GM21528 (cell line): ENCODE results near the gene TYW1B.
"Not testable (repeated sequence)": the region's sequence is repeated elsewhere in the genome, so short reads cannot be mapped to it uniquely, and the experiment has no call there.

ENCODE experiments used
- ATAC-seq: cut with Tn5 transposase; IDR thresholded peaks from one replicate; pipeline ENCODE4 v1.9.1; 2021; ENCODE audit warnings: mild to moderate bottlenecking, moderate library complexity; ENCODE audit not compliant: unreplicated experiment, low FRiP score

TYW1B gene

DNA sequence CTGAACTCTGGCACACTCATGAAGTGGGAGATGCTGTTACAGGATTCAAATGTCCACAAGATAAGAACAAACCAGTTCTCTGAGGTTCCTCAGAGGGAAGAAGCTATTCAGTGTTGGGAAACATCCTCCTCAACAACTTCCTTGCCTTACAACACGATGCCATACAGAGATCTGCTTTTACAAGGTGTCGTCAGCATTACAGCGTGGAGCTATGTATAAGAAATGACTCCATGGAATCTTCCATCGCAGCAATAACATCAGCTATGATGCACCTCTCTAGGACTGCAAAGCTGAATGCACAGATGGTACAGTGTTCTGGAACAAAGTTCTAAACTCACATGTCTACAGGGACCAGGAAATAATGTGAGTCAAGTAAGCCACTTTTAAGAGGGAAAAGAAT is 122.3 kb downstream of the TYW1B start:
- not testable (repeated sequence) for ATAC-seq

DNA sequence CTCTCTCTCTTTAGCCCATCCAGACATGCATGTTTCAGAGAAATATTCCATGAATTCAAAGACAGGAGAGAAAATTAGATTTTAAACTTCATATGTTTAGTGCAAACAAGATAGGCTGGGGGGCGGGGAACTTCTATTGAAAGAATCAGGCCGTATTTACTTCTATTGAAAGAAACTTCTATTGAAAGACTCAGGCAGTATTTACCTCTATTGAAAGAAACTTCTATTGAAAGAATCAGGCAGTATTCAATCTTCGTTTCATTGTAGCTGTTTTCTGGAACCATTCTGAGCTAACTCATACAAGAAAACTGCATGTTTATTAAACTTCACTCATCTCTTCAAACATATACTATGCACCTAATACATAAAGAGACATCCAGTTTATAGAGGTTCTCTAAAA is 123.1 kb downstream of the TYW1B start:
- ATAC-seq: no peak

DNA sequence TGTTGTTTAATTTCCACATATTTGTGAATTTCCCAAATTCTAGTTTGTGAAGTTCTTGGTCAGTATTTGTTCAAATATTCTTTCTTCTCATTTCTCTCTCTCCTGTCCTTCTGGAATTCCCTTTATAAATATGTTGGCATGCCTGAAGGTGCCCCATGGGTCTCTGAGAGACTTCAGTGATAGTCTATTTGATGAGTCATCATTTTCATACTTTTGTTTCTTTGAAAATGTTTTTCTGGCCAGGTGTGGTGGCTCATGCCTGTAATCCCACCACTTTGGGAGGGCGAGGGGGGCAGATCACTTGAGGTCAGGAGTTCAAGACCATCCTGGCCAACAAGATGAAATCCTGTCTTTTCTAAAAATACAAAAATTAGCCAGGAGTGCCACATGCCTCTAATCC is 127.5 kb downstream of the TYW1B start:
- not testable (repeated sequence) for ATAC-seq

DNA sequence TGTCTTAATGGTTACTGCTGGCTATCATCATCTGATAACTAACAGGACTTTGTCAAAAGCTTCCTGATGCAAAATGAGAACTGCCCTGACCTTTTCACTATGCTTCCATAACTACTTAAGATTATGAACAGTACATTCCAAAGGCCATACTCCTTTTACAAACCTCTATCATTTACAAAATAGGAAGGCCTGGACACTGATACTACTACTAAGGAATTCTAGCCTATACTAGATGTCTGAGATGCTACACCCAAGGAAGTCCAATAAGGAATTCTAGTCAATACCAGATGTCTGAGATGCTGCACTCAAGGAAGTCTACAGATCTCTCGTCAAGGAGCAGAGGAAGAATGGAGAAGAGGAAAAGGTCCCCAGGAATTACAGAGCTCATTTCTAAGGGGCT is 130.9 kb downstream of the TYW1B start:
- not testable (repeated sequence) for ATAC-seq

DNA sequence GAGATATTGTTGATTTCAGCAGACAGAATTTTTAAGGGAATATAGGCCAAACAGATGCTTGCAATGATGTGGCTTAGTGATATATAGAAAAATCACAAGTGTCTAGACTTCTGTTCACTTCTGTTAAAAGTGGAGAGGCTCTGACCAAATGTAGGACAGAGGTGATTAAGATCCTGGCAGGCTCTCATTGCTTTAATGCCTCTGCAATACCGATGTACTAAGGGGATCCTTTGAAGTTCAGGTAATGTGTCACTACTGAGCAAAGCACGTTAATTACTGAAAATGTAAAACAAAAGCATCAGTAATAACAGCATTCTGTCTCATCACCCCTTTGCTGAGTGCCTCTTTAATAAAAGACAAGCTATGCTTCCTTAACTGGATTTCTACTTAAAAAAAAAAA is 131.4 kb downstream of the TYW1B start:
- ATAC-seq: not testable (repeated sequence)

DNA sequence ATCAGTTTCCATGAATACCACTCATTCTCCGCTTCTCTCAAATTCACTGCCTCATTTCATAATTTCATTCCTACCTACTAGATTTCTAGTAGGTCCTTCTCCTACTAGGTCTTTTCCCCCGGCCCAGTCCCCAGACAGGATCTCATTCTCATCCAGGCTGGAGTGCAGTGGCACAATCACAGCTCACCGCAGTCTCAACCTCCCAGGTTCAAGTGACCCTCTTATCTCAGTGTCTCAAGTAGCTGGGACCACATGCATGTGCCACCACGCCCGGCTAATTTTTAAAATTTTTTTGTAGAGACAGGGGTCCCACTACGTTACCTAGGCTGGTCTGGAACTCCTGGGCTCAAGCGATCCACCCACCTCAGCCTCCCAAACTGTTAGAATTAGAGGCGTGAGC is 132.5 kb downstream of the TYW1B start:
- ATAC-seq: not testable (repeated sequence)

DNA sequence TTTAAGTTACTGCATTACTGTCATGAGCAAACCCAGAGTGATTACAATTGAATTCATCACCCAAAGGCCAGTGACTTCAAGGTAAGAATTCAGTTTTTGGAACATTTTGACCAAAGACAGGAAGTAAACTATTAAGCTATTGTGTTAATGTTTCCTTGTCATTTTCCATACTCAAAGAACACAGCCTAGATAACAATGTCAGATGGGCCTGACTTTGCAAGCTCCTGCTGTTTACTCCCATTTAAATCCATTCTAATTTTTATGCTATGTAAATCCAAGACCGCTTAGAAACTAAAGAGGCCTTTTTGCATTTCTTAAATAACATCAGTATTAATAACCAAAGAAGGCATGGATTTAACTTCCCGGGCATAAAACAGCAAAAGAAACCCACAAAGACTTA is 136.6 kb downstream of the TYW1B start:
- ATAC-seq: not testable (repeated sequence)

DNA sequence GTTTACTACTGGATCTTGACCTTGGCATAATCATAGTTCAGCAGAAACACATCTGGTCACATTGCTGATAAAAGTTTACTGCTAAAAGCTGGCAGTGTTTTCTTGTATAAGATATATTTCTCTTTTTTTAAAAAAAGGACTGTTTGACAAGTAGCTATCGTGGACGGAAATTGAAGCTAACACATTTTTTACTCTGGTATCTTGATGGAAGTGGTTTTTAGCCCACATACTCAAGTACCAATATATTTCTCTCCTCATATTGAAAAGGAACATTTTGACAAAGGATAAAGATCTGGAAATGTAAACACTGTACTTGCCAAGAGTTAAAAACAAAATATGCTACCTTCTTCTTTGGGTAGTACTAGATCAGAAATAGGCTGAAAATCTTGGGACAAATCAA is 137.8 kb downstream of the TYW1B start:
- not testable (repeated sequence) for ATAC-seq

DNA sequence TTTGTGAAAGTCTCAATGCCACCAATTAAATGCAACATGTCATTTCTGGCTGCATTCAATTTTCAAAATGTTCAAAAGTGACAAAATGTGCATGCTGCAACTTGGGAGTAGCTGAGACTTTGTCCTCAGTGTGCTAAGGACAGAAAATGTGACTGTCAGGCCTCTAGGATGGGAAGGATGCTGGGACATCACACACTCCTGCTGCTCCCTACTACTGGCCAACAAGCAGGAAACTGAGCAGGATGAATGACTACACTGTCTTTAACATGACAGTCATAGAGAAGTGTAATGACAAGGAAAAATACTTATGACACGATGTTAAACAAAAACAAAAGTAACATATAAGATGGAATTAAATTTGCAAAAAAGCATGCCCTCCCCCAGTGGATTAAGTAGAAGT is 138.7 kb downstream of the TYW1B start:
- ATAC-seq: not testable (repeated sequence)

DNA sequence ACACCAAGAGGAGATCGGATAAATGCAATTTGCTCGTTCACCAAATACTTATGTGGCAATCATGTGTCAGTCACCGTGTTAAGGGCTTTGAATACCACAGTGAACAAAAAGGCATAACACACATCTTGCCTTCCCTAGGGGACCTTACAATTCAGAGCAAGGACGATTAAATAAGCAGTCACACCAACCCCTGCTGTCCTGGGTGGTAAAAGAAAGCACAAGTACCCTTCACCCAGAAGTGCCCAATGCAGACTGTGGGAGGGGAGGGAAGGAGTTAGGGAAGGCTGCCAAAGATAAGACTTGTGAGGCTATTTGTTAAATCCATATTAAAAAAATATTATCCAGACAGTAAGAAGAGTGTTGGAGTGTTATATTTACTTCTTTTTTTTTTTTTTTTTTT is 146.8 kb downstream of the TYW1B start:
- ATAC-seq: not testable (repeated sequence)

DNA sequence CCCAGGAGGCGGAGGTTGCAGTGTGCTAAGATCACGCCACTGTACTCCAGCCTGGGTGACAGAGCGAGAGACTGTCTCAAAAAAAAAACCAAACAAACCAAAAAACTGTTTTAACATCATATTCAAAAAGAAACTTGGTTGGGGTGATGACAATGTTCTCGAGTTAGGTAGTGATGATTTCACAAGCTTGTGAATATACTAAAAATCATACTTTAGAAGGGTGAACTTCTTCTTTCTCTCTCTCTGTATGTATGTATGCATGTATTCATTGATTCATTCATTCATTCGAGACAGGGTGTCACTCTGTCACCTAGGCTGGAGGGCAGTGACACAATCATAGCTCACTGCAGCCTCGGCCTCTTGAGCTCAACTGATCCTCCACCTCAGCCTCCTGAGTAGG is 151.1 kb downstream of the TYW1B start:
- ATAC-seq: not testable (repeated sequence)

DNA sequence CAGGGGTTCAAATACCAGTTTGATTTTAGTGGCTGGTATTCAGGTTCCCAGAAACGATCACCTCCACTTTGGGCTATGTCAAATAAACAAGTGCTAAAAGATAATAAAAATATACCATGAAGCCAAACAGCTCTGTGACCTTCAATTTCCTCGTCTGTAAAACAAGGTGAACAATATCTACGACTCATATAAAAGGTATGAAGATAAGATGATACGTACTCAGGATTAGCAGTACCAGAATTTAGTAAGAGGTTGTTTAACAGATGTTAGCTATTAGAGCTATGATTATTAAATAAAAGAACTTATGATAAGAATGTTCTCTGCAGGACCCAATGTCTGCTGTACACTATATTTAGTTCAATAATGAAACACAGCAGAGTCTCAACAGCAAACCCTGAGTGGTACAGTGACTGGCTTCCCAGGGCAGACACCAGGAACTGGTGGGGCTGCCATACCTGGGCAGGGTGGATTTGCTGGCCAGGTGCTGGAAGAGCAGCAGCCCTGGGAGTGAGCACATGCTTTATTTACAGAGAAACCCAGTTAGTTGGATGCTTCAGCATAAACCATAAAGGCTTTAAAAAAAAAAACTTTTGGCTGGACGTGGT is 151.8 kb downstream of the TYW1B start:
- ATAC-seq: not testable (repeated sequence)

DNA sequence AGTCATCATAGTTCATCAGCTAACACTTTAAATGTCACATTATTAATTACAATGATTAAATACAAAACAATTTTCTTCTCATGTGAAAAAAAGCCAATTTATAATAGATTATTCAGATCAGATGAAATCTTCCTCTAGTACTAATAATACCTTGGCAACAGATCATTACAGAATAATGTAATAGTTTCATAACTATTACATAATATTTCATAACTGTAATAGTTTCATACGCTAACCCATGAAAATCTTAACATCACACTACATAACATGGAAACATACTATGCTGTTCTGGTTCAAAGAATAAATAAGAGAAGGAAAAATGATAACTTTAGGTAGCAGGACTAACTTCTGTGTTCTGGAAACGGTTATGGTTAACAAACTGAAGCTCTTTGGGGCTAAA is 152.3 kb downstream of the TYW1B start:
- not testable (repeated sequence) for ATAC-seq

DNA sequence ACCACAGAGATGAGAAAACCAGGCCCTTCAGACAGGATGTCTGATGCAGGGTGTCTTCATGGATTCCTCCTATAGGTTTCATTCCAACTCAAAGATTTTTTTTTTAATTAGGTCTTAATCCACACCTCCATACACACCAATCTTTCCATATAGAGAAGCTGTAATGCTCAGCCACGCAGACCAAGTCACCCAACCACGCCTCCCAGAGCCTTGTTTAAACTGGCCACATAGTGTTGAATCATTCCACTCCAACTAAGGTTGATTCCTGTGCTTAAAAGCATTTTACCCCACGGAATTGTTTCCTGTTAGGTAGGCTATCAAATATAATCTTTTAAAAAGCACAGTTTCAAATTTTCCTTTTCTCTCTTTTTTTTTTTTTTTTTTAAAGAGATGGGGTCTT is 153.6 kb downstream of the TYW1B start:
- no peak for ATAC-seq

DNA sequence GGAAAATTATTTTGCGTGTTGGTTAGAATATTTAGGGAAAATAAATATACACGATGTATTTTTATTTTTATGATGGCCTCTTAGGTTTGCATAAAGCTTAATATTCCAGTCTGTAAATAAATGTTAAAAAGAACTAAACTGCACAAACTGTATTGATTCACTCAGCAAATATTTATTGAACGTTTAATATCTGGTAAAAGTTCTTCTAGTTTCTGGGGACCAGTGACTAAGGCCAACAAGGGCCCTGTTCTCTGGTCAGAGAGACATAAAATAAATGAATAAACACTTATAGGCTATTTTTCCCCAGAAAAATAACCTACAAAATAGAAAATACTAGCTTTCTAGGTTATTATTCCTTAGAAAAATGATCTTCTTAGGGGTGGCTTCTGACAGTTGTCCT is 157.2 kb downstream of the TYW1B start:
- not testable (repeated sequence) for ATAC-seq

DNA sequence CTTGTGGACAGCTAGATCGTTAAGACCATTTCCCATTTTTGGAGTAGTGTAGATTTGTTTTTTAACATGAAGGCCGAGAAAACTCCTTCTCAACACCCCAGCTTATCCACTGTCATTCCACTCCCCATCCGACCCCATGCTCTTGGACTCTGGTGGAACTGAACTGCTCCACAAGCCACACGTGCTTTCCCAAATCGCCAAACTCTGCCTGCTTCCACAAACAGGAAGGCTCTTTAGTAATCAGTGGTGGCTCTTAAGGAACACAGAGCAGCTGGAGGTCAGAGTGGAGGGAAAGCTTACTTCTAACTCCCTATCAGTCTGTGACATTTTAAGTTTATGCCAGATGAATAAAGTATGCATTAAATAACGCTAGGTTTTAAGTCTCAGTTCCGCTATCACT is 159.6 kb downstream of the TYW1B start:
- ATAC-seq: not testable (repeated sequence)

DNA sequence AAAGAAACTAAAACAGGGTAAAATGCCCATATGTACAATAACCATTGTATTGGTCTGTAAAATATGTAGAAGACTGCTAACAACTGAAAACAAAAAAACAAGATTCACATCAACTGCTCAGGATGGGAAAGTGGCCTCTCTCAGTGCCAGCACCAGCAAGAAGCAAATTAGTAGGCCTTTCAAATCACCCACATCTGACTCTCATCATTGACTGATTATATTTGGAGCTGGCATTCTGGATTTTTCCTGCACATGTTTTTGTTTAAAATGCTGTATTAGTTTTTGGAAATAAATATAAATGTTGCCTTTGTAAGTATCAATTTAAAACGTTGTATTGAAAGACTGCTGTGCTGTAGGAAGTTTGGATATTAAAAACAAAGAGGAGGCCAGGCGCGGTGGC is 161.0 kb downstream of the TYW1B start:
- not testable (repeated sequence) for ATAC-seq

DNA sequence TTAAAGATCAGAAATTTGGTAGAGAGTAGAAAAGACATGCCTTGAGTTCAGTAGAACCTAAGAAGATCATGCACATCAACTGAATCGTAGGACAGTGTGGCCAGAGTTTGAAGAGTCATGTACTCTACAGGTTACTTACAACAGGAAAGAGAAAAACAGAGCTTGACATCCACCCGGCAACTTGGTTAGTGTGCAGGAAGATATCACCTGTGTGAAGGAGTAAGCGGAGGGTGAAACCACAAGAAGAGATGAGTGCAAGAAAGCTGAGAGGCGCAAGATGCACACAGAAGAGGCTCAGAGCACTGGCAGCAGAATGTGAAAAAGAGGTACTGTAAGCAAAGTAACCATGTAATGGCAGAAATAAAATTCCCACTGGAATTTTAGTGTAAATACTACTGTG is 179.4 kb downstream of the TYW1B start:
- ATAC-seq: not testable (repeated sequence)

DNA sequence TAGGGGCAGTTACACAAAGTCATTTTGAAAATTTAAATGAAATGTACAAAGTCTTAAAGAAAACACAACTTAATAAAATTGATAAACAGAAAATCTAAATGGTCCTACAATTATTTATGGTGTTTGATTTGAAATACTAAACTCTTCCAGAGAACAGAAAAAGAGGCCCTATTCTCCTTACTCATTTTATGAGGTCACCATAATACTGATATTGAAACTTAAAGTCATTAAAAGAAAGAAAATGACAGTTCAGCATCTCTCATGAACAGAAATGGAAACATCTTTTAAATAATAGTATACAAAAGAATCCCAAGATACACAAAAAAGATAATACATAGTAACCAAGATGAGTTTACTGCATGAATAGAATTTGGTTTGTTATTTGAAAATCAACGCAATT is 184.3 kb downstream of the TYW1B start:
- ATAC-seq: not testable (repeated sequence)

DNA sequence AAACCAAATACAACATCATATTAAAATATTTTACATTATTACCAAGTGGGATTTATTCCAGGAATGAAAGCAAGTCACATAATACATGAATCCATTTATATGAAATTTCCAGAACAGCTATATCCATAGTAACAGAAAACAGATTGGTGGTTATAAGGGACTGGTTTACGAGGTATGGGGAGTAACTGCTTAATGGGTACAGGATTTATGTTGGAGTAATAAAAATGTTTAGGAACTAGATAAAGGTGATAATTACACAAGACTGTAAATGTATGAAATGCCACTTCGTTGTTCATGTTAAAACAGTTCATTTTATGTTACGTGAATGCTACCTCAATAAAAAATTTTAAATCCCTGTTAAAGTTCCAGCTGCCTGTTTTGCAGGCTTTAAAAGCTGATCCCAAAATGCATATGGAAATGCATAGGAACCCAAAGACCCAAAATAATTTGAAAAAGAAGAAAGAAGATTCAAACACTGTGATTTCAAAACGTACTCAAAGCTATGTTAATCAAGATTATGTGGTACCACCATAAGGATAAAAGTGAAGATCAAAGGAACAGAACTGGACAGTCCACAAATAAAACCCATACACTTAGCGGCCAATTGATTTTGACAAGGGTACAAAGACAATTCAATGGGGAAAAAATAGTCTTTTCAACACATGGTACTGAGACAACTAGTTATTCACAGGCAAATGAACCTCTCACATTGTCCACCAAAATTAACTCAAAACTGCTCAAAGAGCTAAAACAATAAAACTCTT is 186.3 kb downstream of the TYW1B start:
- ATAC-seq: not testable (repeated sequence)

DNA sequence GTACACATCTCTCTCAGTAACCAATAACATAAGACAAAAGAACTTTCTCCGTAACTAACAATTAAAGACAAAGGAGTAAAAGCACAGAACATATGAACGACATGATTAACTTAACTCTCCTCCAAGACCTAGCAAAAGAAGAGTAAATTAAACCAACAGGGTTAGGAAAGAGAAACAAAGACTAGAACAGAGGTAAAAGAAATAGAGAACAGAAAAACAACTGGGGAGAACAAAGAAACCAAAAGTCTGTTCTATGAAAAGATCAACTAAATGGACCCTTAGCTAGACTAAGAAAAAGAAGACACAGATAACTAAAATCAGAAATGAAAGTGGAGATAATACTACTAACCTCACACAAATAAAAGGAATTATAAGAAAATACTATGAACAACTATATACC is 187.3 kb downstream of the TYW1B start:
- peak; percentile 71 for ATAC-seq

DNA sequence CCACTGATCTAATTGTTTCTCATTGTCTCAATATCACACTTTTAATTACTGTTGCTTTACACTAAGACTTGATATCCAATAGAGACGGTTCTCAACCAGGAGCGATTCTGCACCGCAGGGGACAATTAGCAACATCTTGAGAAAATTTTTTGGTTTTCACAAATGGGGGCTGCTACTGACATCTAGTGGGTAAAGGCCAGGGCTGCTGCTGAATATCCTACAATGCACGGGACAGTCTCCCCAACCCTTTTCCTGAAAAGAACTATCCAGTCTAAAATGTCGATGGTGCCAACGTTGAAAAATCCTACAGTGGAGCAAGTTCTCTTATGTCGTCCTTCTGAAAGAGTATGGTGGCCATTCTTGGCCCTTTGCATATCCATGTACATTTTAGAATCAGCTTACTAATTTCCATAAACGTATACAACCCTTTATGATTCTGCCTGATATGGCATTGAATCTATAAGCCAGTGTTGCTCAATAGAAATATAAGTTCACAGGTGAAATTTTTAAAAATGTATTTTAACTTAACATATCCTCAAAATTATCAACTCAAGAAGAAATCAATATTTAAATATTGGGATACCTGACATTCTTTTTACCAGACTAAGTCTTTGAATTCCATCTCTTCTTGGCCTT is 192.6 kb downstream of the TYW1B start:
- not testable (repeated sequence) for ATAC-seq
